Choroid plexus epithelial cell (primary cell): Measurements from ENCODE around the gene SEMA3D.

Experiments
- DNase-seq: peaks from one replicate; pipeline ENCODE4 v3.0.0-alpha.2; 2010; ENCODE audit warnings: low read depth
- H3K4me3 ChIP-seq: 2 replicates; pipeline ENCODE4 v1.5.1; 2011; ENCODE audit warnings: low read depth, mild to moderate bottlenecking, control low read depth, low read length, moderate library complexity
- CTCF ChIP-seq: conservative IDR thresholded peaks from 2 replicates; pipeline ENCODE4 v1.5.1; 2011; ENCODE audit warnings: low read depth, mild to moderate bottlenecking, control low read depth, inconsistent platforms, low read length, moderate library complexity

Gene SEMA3D

GRCh38 chr7:85055196-85055595 is 131.7 kb downstream of the SEMA3D start:
- DNase-seq = no peak
- no peak overlapping the region for H3K4me3 ChIP-seq
- no peak for TF ChIP-seq CTCF

GRCh38 chr7:85054306-85054705 is 132.6 kb downstream of the SEMA3D start:
- no peak for TF ChIP-seq CTCF
- no peak overlapping the region for H3K4me3 ChIP-seq
- no peak for DNase-seq

- no peak for DNase-seq
- no peak overlapping the region for H3K4me3 ChIP-seq
- TF ChIP-seq CTCF = no peak
Measured at GRCh38 chr7:85052894-85053293, 134.0 kb downstream of the SEMA3D start.

- no peak overlapping the region for H3K4me3 ChIP-seq
- no peak for TF ChIP-seq CTCF
- DNase-seq = no peak
Measured at GRCh38 chr7:85052056-85052737, 134.7 kb downstream of the SEMA3D start.

- H3K4me3 ChIP-seq = no peak overlapping the region
- TF ChIP-seq CTCF = no peak
- DNase-seq = no peak
Measured at GRCh38 chr7:85046534-85046933, 140.3 kb downstream of the SEMA3D start.

GRCh38 chr7:85041605-85042216 is 145.1 kb downstream of the SEMA3D start:
- peak; percentile 87 for TF ChIP-seq CTCF
- H3K4me3 ChIP-seq = no peak overlapping the region
- peak; percentile 86 for DNase-seq
